NCI-H128 (cell line): ENCODE data around the gene MPHOSPH9.
"Not testable (repeated sequence)": the region's sequence is repeated elsewhere in the genome, so short reads cannot be mapped to it uniquely, and the experiment has no call there.

Experiments
- DNase-seq: peaks from one replicate; lab custom pipeline; 2025; ENCODE audit not compliant: unreplicated experiment; lab: John Stamatoyannopoulos, UW

The MPHOSPH9 gene

GRCh38 chr12:123227581-123228258 lies 5.2 kb downstream of the MPHOSPH9 start:
- no peak for DNase-seq

- DNase-seq: no peak
Measured at GRCh38 chr12:123225443-123225842, 7.5 kb downstream of the MPHOSPH9 start.

DNA sequence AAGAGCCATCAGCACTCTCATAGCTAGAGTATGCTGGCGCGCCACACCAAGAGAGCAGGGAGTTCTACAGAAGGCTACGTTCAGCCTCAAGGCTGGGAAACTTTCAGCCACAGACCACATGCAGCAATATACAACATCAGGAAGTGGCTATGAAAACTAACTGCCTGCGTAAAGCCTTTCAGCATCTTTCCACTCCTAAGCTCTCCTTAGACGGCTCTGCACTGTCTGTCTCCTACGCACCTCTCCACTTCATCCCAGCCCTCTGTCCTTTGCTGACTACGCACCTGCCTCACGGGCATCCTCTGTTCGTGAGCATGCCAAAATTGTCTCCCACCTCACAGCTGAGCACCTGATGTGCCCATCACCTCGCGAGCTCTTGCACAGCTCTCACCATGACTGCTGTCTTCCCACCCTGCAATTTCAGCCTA lies 9.7 kb downstream of the MPHOSPH9 start:
- DNase-seq: no peak

GRCh38 chr12:123207815-123208214 lies 25.1 kb downstream of the MPHOSPH9 start:
- DNase-seq: not testable (repeated sequence)

DNA sequence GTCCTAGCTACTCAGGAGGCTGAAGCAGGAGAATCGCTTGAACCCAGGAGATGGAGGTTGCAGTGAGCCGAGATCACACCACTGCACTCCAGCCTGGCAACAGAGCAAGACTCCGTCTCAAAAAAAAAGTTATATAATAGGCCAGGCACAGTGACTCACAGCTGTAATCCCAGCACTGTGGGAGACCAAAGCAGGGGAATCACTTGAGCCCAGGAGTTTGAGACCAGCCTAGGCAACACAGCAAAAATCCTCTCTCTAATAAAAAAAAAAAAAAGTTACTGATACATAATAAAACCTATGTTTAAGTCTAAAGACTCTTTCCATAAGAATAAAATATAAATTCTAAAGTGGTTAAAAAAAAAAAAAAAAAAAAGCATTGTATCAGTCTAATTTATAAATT lies 26.1 kb downstream of the MPHOSPH9 start:
- DNase-seq: not testable (repeated sequence)

- no peak for DNase-seq
Measured at GRCh38 chr12:123200414-123200813, 32.5 kb downstream of the MPHOSPH9 start.

- no peak for DNase-seq
Measured at GRCh38 chr12:123199936-123200335, 33.0 kb downstream of the MPHOSPH9 start.

DNA sequence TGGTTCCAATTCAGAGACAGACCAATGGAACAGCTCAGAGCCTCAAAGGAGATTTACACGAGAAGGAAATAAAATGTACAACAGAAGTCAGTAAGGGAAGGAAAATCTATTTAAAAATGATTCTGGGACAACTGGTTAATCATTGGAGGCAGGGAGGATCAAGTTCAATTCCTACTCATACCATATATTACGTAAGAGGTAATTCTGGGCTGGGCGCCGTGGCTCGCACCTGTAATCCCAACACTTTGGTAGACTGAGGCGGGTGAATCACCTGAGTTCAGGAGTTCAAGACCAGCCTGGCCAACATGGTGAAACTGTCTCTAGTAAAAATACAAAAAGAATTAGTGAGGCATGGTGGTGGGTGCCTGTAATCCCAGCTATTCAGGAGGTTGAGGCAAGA lies 45.3 kb downstream of the MPHOSPH9 start:
- no peak for DNase-seq

- no peak for DNase-seq
Measured at GRCh38 chr12:123180171-123180570, 52.8 kb downstream of the MPHOSPH9 start.

- no peak for DNase-seq
Measured at GRCh38 chr12:123171967-123172366, 61.0 kb downstream of the MPHOSPH9 start.

DNA sequence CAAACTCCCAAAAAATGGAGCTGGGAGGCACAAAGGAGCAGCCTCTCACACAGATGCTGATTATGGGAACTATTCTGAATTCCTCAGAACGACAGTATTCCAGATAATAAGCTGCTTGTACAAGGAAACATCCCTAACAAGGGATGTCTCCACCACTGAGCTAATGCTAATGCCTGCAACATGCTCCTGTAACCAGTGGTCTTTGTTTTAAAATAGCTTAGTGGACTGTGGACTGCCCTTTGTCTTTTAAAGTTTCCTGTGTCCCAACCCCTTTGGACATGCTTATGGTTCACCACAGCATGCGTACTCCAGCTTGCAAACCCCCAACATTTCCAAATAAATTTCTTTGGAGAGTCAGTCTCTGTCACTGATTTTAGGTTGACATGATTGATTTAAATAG lies 65.6 kb downstream of the MPHOSPH9 start:
- DNase-seq: no peak

DNA sequence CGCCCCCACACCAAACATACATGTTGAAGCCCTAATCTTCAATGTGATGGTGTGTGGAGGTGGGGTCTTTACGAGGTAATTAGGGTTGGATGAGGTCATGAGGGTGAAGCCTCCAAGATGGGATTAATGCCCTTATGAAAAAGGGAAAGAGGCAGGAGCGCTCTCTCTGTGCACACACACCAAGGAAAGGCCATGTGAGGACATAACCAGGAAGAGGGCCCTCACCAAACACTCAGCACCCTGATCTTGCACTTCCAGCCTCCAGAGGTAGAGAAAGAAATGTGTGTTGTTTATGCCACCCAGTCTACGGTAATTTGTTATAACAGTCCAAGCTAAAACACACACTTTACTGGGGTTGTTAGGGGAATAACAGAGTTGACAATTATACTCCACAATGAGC lies 67.4 kb downstream of the MPHOSPH9 start:
- no peak for DNase-seq

DNA sequence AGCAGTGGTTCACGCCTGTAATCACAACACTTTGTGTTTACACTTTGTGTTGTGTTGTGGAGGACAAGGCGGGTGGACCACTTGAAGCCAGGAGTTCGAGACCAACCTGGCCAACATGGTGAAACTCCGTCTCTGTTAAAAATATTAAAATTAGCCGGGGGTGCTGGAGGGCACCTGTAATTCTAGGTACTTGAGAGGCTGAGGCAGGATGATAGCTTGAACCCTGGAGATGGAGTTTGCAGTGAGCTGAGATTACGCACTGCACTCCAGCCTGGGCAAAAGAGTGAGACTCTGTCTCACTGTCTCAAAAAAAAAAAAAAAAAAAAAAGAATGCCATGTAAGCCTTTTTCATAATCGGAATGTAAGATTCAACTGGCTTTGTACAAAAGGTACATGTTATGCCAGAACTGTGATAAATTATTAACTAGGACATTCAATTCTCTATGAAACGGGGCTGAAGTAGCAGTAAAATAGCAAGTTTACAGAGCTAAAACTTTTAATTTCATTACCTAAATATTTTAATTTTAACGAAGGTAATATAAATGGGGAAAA lies 68.2 kb downstream of the MPHOSPH9 start:
- no peak for DNase-seq

DNA sequence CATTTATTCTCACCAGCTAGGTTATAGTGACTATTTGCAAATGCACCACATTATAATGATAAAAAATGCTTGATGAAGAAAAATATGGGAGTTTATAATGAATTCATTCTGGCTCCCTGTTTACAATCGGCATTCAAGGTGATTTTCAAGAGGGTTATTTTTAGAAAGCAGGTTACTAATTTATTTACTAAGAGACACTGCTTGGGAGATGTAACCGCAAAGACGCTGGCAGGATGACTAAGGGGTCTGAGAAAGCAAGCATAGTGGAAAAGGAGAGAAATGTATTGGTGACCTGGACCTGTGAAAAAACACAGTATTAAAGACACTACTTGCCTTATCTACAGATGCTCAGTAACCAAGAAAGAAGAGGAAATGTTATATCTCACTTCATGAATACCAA lies 68.7 kb downstream of the MPHOSPH9 start:
- DNase-seq: no peak

DNA sequence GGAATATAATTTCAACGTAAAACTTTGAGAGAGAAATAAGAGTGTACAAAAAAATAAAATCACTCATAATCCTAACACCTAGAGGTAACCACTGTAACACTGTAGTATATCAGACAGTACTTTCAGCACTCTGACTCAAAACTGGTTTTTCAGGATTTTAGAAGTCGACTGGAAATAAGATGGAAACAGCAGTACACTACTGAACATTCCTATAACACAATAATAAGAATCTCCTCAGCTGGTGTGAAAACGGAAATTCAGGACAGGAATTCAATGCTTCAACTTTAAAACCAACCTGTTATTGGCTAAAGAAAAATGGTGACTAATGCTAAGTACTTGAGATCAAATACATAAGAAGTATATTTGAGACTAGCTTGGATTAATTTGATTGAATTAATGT lies 69.7 kb downstream of the MPHOSPH9 start:
- DNase-seq: no peak

DNA sequence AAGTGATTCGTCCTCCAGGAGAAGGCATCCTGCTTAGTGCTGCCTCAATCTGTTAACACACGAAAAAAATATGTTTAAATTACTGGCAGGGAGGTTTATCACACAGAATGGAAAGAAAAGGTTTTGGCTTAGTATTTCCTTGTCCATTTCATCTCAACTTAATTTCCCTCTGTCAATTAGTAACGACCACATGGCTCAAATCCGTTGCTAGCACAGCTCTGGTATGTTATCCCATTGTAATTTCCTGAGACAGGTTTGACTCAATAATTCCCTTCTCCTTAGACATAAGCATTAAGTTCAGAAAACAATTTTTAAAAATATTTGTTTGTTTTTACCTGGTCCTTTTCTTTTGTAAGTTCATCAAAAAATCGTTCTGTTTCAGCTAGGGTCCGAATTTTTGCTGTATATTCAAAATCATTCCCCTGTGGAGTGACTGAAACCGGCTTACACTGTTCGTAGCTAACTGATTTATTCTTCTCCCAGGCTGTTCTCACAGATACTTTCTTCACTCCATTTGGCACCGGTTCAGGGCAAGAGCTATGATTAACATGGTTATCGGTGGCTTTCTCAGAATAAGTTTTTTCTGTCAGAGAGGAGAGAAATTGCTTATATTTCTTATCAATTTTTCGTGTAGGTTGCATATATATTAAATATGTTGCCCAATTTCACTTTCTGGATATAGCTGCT lies 72.0 kb downstream of the MPHOSPH9 start:
- no peak for DNase-seq

GRCh38 chr12:123153906-123154305 lies 79.0 kb downstream of the MPHOSPH9 start:
- DNase-seq: no peak

DNA sequence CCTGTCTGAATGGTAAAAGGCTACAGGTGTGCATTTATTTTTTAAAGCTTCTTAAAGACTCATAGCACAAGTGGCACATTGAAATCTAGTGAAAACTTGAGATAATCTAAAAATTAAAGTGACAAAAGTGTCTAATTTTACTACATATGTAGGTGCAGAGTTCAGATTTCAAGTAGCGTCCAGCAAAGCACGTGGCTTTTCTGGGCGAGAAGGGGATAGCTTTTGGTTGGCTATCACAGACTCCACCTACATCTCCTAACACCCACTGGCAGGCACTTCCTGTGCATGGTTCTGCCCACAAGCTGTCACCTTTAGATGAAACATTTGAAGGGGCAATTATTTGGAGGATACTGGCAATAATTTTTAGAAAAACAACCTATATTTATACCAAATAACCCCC lies 80.1 kb downstream of the MPHOSPH9 start:
- DNase-seq: no peak

DNA sequence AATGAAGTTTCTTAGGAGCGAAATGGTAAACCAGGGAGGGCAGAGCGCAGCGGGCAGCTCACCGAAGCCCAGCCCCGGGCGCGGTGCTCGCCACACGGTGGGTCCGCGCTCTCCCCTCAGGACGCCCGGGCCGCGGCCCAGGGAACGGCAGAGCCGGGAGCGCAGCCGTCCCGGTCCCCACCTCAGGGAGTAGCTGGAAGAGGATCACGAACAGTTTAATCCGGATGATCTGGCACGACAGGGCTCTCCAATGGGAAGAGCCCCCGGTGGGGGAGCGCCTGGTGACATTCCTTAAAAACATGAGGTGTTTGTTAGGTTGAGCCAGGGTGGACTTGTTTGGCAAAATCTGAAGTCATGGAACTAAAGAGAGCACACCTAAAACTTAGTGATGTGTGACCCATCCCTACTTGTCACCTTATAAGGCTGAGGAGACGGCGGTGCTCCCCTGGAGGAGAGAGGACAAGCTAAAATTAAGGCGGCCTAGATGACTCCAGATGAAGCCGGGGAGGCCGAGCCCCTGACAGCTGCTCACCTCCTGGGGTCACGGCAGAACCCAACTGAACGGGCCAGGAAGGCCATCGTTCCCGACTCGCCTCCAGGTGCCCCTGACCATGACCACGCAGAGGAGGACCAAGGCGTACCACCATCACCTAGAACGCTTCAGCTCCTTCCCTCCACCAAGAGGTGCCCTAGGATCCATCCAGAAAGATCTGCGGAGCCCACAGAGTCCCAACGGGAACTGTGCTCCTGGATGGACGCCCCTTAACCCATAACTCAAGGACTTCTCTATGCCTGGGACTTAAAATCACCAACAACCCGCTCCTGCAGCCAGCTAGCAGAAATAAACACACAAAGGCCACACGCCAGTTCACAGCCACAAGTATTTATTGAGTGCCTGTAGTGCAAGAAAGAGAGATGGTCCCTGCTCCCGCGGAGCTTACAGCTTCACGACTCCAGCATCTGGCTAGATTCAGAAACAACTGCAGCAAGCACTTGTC lies 81.2 kb downstream of the MPHOSPH9 start:
- DNase-seq: no peak

DNA sequence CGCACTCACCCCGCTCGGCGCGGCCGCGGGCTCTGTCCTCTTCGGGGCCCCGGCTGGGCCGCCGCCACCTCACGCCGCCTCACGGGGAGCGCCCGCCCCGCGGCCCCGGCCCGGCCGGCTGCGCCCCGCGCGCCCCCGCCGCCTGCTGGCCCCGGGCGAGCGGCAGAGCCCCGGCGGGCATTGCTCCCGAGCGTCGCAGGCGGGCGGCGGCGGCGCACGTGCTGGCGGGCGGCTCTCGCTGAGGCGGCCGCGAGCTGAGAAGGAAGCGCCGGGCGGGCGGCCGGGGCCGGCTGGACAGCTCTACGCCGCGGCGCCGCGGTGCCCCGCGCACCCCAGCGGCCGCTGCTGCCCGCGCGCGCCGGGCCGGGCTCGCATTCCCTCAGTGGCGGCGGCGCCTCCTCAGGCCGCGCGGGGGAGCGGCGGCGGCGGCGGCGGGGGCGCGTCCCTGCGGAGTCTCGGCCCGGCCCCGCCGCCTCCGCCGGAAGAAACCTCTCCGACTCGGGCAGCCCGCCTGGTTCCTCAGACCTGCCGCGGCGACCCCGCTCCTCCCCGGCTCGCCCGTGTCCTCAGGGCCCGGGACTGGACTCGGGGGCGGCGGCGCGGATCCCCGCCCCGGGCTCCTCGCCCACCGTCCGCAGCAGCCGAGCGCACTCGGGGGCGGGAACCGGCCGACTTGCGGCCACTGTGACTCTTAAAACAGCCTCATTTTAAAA lies 82.0 kb downstream of the MPHOSPH9 start, which contains the start of gene PITPNM2:
TSS of gene PITPNM2 (minus strand) at position 347 of the 713 bp plus-strand sequence. CDS start 116,500 bp downstream, outside the sequence.
- DNase-seq: no peak
